Nephron progenitor cell (in vitro differentiated cells): ENCODE data around the gene CDKN2B.
"Not testable (repeated sequence)": the region's sequence is repeated elsewhere in the genome, so short reads cannot be mapped to it uniquely, and the experiment has no call there.

ENCODE experiments used
- DNase-seq: peaks from one replicate; pipeline ENCODE4 v3.0.0; 2021
- H3K27ac Mint-ChIP-seq: 2 replicates; pipeline ENCODE4 v1.8.0; 2021; ENCODE audit warnings: mild to moderate bottlenecking, moderate library complexity, mixed read lengths
- H3K27me3 Mint-ChIP-seq: 2 replicates; pipeline ENCODE4 v1.8.0; 2021; ENCODE audit warnings: mild to moderate bottlenecking, low read depth, mixed read lengths; ENCODE audit not compliant: poor library complexity
- H3K36me3 Mint-ChIP-seq: 2 replicates; pipeline ENCODE4 v1.8.0; 2021; ENCODE audit warnings: low read depth, mixed read lengths
- H3K4me1 Mint-ChIP-seq: 2 replicates; pipeline ENCODE4 v1.8.0; 2021; ENCODE audit warnings: mixed read lengths
- H3K4me3 Mint-ChIP-seq: 2 replicates; pipeline ENCODE4 v1.8.0; 2021; ENCODE audit warnings: mild to moderate bottlenecking, moderate library complexity, mixed read lengths
- H3K9me3 Mint-ChIP-seq: 2 replicates; pipeline ENCODE4 v1.8.0; 2021; ENCODE audit warnings: mild to moderate bottlenecking, moderate library complexity, mixed read lengths
- TF ChIP-seq, protein P1 (sequence below): fragments of 200-600 bp; sonication (generic); IDR thresholded peaks from 2 replicates; pipeline ENCODE4 v1.5.0; 2021; ENCODE audit warnings: antibody characterized with exemption

CDKN2B gene, protein sequence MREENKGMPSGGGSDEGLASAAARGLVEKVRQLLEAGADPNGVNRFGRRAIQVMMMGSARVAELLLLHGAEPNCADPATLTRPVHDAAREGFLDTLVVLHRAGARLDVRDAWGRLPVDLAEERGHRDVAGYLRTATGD

DNA sequence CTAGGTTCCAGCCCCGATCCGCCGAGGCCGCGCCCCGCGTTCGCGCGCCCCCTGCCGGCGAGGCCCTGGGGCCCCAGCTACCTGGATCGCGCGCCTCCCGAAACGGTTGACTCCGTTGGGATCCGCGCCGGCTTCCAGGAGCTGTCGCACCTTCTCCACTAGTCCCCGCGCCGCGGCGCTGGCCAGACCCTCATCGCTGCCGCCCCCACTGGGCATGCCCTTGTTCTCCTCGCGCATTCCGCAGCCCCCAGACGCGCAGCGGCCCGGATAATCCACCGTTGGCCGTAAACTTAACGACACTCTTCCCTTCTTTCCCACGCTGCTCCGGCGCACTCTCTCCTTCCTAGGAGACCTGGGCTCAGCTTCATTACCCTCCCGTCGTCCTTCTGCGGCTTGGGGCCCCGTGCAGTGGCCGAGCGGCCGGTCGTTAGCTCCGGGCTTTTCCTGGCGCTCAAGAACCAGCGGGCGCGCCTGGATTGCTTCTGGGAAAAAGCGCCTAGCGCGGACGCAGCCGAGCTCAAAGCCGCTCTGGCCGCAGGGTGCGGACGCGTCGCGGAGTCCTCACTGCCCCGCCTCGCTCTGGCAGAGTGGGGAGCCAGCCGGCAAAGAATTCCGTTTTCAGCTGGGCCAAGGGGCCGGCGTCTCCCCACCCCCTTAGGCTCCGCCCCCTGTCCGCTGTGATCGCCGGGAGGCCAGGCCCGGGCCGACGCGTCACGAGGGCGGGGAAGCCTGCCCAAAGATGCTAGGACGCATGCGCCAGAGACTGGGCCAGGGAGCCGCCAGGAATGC, at the start of gene CDKN2B:
CDKN2B (minus strand) TSS at position 589 of the 789 bp plus-strand sequence; CDS start at position 237, 352 bp downstream.
- TF ChIP-seq, protein P1, sequence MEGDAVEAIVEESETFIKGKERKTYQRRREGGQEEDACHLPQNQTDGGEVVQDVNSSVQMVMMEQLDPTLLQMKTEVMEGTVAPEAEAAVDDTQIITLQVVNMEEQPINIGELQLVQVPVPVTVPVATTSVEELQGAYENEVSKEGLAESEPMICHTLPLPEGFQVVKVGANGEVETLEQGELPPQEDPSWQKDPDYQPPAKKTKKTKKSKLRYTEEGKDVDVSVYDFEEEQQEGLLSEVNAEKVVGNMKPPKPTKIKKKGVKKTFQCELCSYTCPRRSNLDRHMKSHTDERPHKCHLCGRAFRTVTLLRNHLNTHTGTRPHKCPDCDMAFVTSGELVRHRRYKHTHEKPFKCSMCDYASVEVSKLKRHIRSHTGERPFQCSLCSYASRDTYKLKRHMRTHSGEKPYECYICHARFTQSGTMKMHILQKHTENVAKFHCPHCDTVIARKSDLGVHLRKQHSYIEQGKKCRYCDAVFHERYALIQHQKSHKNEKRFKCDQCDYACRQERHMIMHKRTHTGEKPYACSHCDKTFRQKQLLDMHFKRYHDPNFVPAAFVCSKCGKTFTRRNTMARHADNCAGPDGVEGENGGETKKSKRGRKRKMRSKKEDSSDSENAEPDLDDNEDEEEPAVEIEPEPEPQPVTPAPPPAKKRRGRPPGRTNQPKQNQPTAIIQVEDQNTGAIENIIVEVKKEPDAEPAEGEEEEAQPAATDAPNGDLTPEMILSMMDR, result peak; percentile 86
- H3K36me3 Mint-ChIP-seq, result no peaks in the 10 kb centered on the region
- peaks cover 81% of the 10 kb centered on the region for H3K27me3 Mint-ChIP-seq
- DNase-seq, result peak; percentile 97
- H3K9me3 Mint-ChIP-seq, result no peaks in the 10 kb centered on the region
- H3K27ac Mint-ChIP-seq, result peak within 1 kb of the TSS; percentile 91
- H3K4me3 Mint-ChIP-seq, result peak within 1 kb of the TSS; percentile 92
- peaks cover 19% of the 10 kb centered on the region for H3K4me1 Mint-ChIP-seq

DNA sequence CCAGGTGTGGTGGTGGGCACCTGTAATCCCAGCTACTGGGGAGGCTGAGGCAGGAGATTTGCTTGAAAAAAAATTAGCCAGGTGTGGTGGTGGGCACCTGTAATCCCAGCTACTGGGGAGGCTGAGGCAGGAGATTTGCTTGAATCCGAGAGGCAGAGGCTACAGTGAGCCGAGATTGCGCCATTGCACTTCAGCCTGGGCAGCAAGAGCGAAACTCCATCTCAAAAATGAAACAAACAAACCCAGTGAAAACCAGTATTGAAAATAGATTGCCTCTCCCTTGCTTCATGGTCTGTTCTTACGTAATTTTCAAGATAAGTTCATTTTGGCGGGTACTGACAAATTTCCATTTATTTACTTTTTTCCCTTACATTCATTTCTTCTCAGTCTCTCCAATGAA, 48.9 kb upstream of the CDKN2B start:
- not testable (repeated sequence) for H3K27ac Mint-ChIP-seq

GRCh38 chr9:22056402-22056801, 47.3 kb upstream of the CDKN2B start:
- Mint-ChIP-seq H3K27ac (no peak overlapping the region), H3K27me3 (no peaks in the 10 kb centered on the region), H3K4me3 (no peak overlapping the region), H3K36me3 (no peaks in the 10 kb centered on the region), H3K9me3 (no peaks in the 10 kb centered on the region), H3K4me1 (no peaks in the 10 kb centered on the region)
- no peak for DNase-seq
- TF ChIP-seq, protein P1, result no peak

More for the DNA sequence above, 48.9 kb upstream of the CDKN2B start:
- not testable (repeated sequence) for H3K4me3 Mint-ChIP-seq, H3K4me1 Mint-ChIP-seq, H3K27me3 Mint-ChIP-seq, H3K36me3 Mint-ChIP-seq, DNase-seq, H3K9me3 Mint-ChIP-seq

- TF ChIP-seq, protein P1, result no peak
- H3K9me3 Mint-ChIP-seq, result no peaks in the 10 kb centered on the region
- no peak overlapping the region for H3K27ac Mint-ChIP-seq
- no peaks in the 10 kb centered on the region for H3K4me1 Mint-ChIP-seq
- no peaks in the 10 kb centered on the region for H3K36me3 Mint-ChIP-seq
- no peak overlapping the region for H3K4me3 Mint-ChIP-seq
- DNase-seq, result no peak
- H3K27me3 Mint-ChIP-seq, result no peaks in the 10 kb centered on the region
Observed at GRCh38 chr9:22055090-22055489, 46.0 kb upstream of the CDKN2B start.

GRCh38 chr9:22054529-22054928, 45.4 kb upstream of the CDKN2B start:
- no peak for DNase-seq
- H3K27ac Mint-ChIP-seq, result no peak overlapping the region
- TF ChIP-seq, protein P1, result no peak
- no peaks in the 10 kb centered on the region for H3K36me3 Mint-ChIP-seq
- no peaks in the 10 kb centered on the region for H3K9me3 Mint-ChIP-seq
- H3K4me1 Mint-ChIP-seq, result no peaks in the 10 kb centered on the region
- H3K27me3 Mint-ChIP-seq, result no peaks in the 10 kb centered on the region
- H3K4me3 Mint-ChIP-seq, result no peak overlapping the region

GRCh38 chr9:22054076-22054475, 45.0 kb upstream of the CDKN2B start:
- DNase-seq, result no peak
- no peaks in the 10 kb centered on the region for H3K27me3 Mint-ChIP-seq
- TF ChIP-seq, protein P1, result no peak
- no peaks in the 10 kb centered on the region for H3K36me3 Mint-ChIP-seq
- H3K4me3 Mint-ChIP-seq, result no peak overlapping the region
- no peaks in the 10 kb centered on the region for H3K9me3 Mint-ChIP-seq
- no peak overlapping the region for H3K27ac Mint-ChIP-seq
- no peaks in the 10 kb centered on the region for H3K4me1 Mint-ChIP-seq
